ENCODE results near the gene ARHGAP6.

Gene ARHGAP6

GRCh38 chrX:11111037-11111851 lies 554.5 kb downstream of the ARHGAP6 start, which contains the start of gene HCCS:
HCCS (plus strand) TSS chrX:11111332; CDS start chrX:11112061, 729 bp downstream.
- peak within 1 kb of the TSS; percentile 91 for H3K27ac ChIP-seq
- TF ChIP-seq CTCF (conservative IDR thresholded peaks at IDR 0.05) (no peak; the same call in 1 of the 2 replicates), ZFX (IDR thresholded peaks at IDR 0.05) (no peak)

GRCh38 chrX:11109968-11110367 lies 555.8 kb downstream of the ARHGAP6 start:
- TF ChIP-seq ZFX (IDR thresholded peaks at IDR 0.05) (no peak), CTCF (conservative IDR thresholded peaks at IDR 0.05) (no peak)
- H3K27ac ChIP-seq = peak overlapping the region; percentile 91; the same call in 1 of the 2 replicates

DNA sequence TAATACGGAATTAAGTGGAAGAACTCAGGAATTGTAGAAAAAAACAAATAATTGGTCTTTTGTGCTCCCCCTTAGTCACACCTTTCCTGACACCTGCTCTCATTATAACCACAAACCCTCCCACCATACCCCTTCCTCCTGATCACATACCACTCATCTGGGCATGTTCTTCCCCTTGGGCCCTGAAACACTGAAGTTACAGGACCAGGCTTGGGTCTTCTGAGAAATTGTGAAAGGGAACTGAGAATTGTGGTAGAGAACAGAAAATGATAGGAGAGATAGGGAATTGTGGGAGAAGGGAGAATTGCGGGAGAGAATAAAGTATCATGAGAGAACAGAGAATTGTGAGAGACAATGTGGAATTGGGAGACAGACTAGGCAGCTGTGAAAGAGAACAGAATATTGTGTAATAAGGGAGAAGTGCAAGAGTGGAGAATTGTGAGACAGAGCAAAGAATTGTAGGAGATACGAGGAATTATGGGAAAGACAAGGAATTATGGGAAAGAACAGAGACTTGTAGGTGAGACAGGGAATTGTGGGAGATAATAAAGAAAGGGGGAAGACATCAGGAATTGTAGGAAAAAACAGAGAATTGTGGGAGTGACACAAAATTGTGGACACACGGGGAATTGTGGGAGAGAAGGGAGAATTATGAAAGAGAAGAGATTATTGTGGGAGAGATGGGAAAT lies 557.3 kb downstream of the ARHGAP6 start:
- H3K27ac ChIP-seq = no peak overlapping the region
- TF ChIP-seq ZFX (IDR thresholded peaks at IDR 0.05) (no peak), CTCF (conservative IDR thresholded peaks at IDR 0.05) (no peak)

GRCh38 chrX:11105080-11105479 lies 560.6 kb downstream of the ARHGAP6 start:
- H3K27ac ChIP-seq = no peak overlapping the region
- TF ChIP-seq ZFX (IDR thresholded peaks at IDR 0.05) = no peak
- TF ChIP-seq CTCF (conservative IDR thresholded peaks at IDR 0.05) = 0 out of 2 replicates have a peak, but pooled peaks have one; percentile 6

- no peak overlapping the region for H3K27ac ChIP-seq
- no peak for TF ChIP-seq CTCF (conservative IDR thresholded peaks at IDR 0.05)
- no peak for TF ChIP-seq ZFX (IDR thresholded peaks at IDR 0.05)
These were observed 562.0 kb downstream of the ARHGAP6 start for GRCh38 chrX:11103751-11104150.

GRCh38 chrX:11103006-11103405 lies 562.7 kb downstream of the ARHGAP6 start:
- TF ChIP-seq CTCF (conservative IDR thresholded peaks at IDR 0.05) (no peak), ZFX (IDR thresholded peaks at IDR 0.05) (no peak)
- H3K27ac ChIP-seq = no peak overlapping the region

All from C4-2B (cell line).